Pancreas (tissue), 10 donors: ENCODE data around the gene INO80B. TPM values are rescaled to one million over a fixed set of nuclear protein-coding genes. Genes with fewer than 3 reads are reported as not detected.

Experiments
- ATAC-seq, 4 donors: fragments of 200-7000 bp; cut with Tn5 transposase; one replicate each; pipeline versions ENCODE4 v1.8.0 to v1.9.1; 2020; ENCODE audit warnings: mild to moderate bottlenecking in 4 of 4, moderate library complexity in 4 of 4
- DNase-seq, 6 donors: peaks; one replicate each; pipeline ENCODE4 v3.0.0-alpha.2; 2020
- FAIRE-seq: peaks from 2 replicates; lab custom pipeline; 2012; peaks lifted over from hg19 to GRCh38; lab: Jason Lieb, UNC
- H3K27ac ChIP-seq, 4 donors: fragments of 200-600 bp; sonication (generic); 1 replicate in 3 of 4; 2 replicates in 1 of 4; pipeline versions ENCODE4 v1.5.0 to v1.8.0; 2020
- H3K27me3 ChIP-seq, 4 donors: fragments of 200-600 bp; one replicate each; pipeline ENCODE4 v1.8.0; 2021
- H3K36me3 ChIP-seq, 3 donors: fragments of 200-600 bp; sonication (generic) in 1 of 3; one replicate each; pipeline versions ENCODE4 v1.5.0 to v1.8.0; 2020 to 2021
- H3K4me1 ChIP-seq, 3 donors: fragments of 200-600 bp; one replicate each; pipeline ENCODE4 v1.8.0; 2021
- H3K4me3 ChIP-seq, 4 donors: fragments of 200-600 bp; sonication (generic) in 2 of 4; one replicate each; pipeline versions ENCODE4 v1.5.0 to v1.8.0; 2020 to 2021
- H3K9me3 ChIP-seq, 4 donors: fragments of 200-600 bp; one replicate each; pipeline ENCODE4 v1.8.0; 2021
- WGBS, 2 donors: extraction: QIAGEN DNeasy Blood & Tissue Kit; methylation state at CpG; one replicate each; pipeline ENCODE4 v1.1.7; 2013; 5-methylcytosine and 5-hydroxymethylcytosine counted together
- intact Hi-C, 3 donors: fragments of 100-400 bp; cut with DNase I; formaldehyde crosslinking; loops; one replicate each; pipeline versions ENCODE4 v1.11.1 to v1.14.2; 2022
- polyA plus RNA-seq, 2 donors: library from polyadenylated mRNA; stranded (reverse); fragments of 200-250 nt; gene quantifications; one replicate each; pipeline ENCODE4 v1.2.3, GENCODE V29; 2013
- total RNA-seq, 6 donors: library from RNA; stranded (reverse); fragmentation: NEBNext Ultra II Directional in 4 of 6; extraction: Animal tissue kit (Norgen Biotek cat#: 25700) in 4 of 6; gene quantifications; one replicate each; pipeline versions ENCODE4 v1.2.1 to v1.2.4, GENCODE V29; 2021 to 2023
- TF ChIP-seq, protein P1 (sequence below), 4 donors: fragments of 200-600 bp; sonication (generic) in 3 of 4; IDR thresholded peaks; one replicate each; pipeline versions ENCODE4 v1.5.0 to v1.8.0; 2021; ENCODE audit warnings: antibody characterized with exemption in 4 of 4
- donor health status: healthy with polysubstance abuse.
- donor health status: DM: no; HTN: no; CAD: no; lungs with moderate emphysema.
- donor health status: DM: no; HTN: no; CAD: no.
- donor health status: control.
- donor health status: control.
- donor health status: Bipolar disorder and iron deficiency.
- donor health status: DM: yes; HTN: yes; CAD: no.
- donor health status: DM: no; HTN: no; CAD: no.
- donor health status: DM: no; HTN: no; CAD: no.
- donor health status: DM: yes; HTN: yes; CAD: no.

Gene INO80B
- total and polyA plus RNA-seq, 8 donors: 17.1 to 68.7 (median 29.4) TPM

DNA sequence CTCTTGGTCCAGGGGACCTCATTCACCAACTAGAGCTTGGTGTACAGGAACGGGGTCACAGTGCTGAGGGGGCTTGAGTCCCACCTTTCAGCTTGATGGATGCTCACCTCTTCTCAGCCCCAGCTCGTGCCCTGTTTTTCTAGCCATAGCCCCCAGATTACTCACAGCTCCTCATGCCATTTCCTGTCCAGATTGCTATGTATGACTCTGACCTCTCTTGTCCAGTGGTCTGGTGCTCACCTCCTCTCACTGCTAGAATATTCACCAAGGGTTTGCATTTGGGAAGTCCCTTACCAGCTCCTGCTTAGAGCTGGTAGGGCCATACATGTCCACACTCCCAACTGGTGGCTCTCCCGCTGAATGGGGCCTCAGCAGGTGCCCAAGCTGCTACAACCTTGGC is 38.7 kb downstream of the INO80B start:
- H3K27ac ChIP-seq: no peak overlapping the region
- FAIRE-seq (no peak), ATAC-seq (no peak), DNase-seq (no peak)
- TF ChIP-seq, protein P1, sequence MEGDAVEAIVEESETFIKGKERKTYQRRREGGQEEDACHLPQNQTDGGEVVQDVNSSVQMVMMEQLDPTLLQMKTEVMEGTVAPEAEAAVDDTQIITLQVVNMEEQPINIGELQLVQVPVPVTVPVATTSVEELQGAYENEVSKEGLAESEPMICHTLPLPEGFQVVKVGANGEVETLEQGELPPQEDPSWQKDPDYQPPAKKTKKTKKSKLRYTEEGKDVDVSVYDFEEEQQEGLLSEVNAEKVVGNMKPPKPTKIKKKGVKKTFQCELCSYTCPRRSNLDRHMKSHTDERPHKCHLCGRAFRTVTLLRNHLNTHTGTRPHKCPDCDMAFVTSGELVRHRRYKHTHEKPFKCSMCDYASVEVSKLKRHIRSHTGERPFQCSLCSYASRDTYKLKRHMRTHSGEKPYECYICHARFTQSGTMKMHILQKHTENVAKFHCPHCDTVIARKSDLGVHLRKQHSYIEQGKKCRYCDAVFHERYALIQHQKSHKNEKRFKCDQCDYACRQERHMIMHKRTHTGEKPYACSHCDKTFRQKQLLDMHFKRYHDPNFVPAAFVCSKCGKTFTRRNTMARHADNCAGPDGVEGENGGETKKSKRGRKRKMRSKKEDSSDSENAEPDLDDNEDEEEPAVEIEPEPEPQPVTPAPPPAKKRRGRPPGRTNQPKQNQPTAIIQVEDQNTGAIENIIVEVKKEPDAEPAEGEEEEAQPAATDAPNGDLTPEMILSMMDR (IDR thresholded peaks at IDR 0.05): no peak
- no peak overlapping the region for H3K4me3 ChIP-seq
- H3K9me3 ChIP-seq: no peaks in the 10 kb centered on the region
- intact Hi-C loops: no loop called here
- 88 to 97% methylated on average over 3 of the region's 3 CpGs for WGBS, 2 donors
- peaks cover 0 to 24% (median 14%) of the 10 kb centered on the region in 3 donors for H3K36me3 ChIP-seq
- no peaks in the 10 kb centered on the region for H3K27me3 ChIP-seq
- H3K4me1 ChIP-seq: peaks cover 0 to 6% (median 3%) of the 10 kb centered on the region in 3 donors

DNA sequence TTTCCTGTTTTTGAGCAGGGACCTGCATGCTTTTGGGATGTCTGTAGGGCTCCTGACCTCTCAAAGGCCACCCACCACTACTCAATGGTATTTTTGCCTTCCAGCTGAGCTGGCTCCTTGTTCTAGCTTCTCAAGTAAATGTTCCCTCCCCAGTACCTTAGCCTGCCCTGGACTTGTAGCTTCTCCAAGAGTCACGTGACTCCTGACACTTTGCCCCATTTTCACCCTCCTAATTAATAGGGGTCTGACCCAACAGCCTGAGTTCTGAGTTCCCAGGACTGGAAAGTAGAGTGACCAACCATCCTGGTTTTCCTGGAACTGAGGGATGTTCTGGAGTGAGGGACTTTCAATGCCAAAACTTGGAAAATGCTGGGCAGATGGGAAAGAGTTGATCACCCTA is 40.6 kb downstream of the INO80B start:
- intact Hi-C loops: no loop called here

DNA sequence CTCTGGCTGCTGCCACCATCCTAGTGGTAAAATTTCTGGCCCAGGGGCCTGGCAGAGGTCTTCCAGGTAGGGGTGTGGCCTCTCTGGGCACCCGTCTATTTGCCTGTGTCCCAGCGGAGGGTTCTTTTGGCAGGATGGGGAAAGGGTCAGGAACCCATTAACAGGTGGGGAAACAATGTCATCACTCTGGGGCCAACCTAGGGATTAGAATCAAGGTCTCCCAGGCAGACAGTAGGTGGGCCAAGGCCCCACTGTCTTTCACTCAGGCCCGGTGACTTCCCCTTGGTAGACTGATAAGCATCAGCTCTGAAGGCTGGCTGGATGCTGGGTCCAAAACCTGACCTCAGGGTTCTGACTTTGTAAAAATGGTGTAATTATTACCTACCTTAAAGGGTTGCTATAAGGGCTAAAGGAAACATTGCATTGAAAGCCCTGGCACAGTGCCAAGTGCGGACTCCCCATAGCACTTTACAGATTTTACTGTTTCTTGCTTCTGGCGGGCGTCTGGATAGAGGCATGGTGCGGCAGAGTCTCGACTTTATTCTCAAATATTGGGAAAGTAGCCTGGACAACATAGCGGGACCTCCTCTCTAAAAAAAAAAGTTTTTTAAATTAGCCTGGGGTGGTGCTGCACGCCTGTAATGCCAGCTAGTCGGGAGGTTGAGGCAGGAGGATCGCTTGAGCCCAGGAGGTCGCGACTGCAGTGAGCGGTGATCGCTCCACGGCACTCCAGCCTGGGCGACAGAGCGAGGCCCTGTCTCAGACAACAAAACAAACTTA is 42.3 kb downstream of the INO80B start:
- ATAC-seq (no peak), DNase-seq (peak in 1 of 6 donors; percentile 33), FAIRE-seq (no peak)
- TF ChIP-seq, protein P1 (IDR thresholded peaks at IDR 0.05): no peak
- Histone ChIP-seq H3K36me3 (peaks cover 0 to 4% (median 0%) of the 10 kb centered on the region in 3 donors), H3K4me1 (peaks cover 0 to 8% (median 6%) of the 10 kb centered on the region in 3 donors), H3K27ac (no peak overlapping the region), H3K9me3 (no peaks in the 10 kb centered on the region), H3K4me3 (peak overlapping the region in 1 of 4 donors; percentile 41), H3K27me3 (peaks cover 0 to 6% (median 0%) of the 10 kb centered on the region in 4 donors)
- 67 to 70% methylated on average over 19 of the region's 19 CpGs for WGBS, 2 donors
- intact Hi-C loops: no loop called here

More for the DNA sequence above, 40.6 kb downstream of the INO80B start:
- DNase-seq (no peak), FAIRE-seq (no peak), ATAC-seq (no peak)
- Histone ChIP-seq H3K4me1 (peaks cover 0 to 8% (median 6%) of the 10 kb centered on the region in 3 donors), H3K9me3 (no peaks in the 10 kb centered on the region), H3K4me3 (no peak overlapping the region), H3K36me3 (peaks cover 0 to 22% (median 14%) of the 10 kb centered on the region in 3 donors), H3K27me3 (peaks cover 0 to 6% (median 0%) of the 10 kb centered on the region in 4 donors), H3K27ac (no peak overlapping the region)
- TF ChIP-seq, protein P1 (IDR thresholded peaks at IDR 0.05): no peak
- WGBS, 2 donors: 74 to 78% methylated on average over 1 of the region's 1 CpG

DNA sequence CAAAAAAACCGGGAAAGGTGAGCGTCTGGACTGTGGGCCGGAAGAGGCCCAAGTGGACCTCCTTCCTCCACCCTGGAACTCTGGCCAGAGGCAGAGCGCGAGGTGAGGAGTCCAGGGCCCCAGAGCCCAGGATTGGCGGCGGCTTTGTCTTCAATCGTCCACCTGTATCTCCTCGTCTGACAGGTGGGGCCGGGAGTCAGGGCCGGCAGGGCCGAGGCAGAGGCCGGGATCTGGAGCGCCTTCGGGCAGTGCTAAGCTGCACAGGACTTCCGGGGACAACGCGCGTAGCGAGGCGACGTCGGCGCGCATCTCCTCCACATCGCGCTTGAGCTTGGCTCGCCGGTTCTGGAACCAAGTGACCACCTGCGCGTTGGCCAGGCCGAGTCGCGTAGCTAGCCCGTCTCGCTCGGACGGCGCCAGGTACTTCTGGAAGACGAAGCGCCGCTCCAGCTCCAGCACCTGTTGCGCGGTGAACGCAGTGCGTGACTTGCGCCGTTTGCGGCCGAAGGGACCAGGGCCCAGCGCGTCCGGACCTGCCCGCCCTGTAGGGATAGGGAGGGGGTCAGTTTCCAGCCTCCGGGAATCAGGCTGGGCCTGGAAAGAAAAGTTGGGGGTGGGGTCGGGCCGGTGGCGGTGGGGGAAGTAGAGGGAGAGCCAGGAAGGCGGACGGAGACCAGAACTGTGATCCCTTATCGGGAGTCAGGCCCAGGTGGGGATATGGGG is 43.1 kb downstream of the INO80B start:
- Histone ChIP-seq H3K27me3 (peaks cover 0 to 6% (median 0%) of the 10 kb centered on the region in 4 donors), H3K36me3 (no peaks in the 10 kb centered on the region), H3K4me1 (peaks cover 0 to 8% (median 6%) of the 10 kb centered on the region in 3 donors), H3K9me3 (no peaks in the 10 kb centered on the region), H3K27ac (no peak overlapping the region), H3K4me3 (peak overlapping the region; percentile 7 to 41 (median 20))
- intact Hi-C loops: no loop called here
- WGBS, 2 donors: 6% methylated on average over 54 to 61 of the region's 61 CpGs
- FAIRE-seq (no peak), ATAC-seq (peak; percentile 26 to 65 (median 46)), DNase-seq (peak in 3 of 6 donors; percentile 42 to 81 (median 71))
- TF ChIP-seq, protein P1 (IDR thresholded peaks at IDR 0.05): no peak
